Measurements from ENCODE around the gene BLVRA. TPM values are rescaled to one million over a fixed set of nuclear protein-coding genes. Genes with fewer than 3 reads are reported as not detected.

Gene BLVRA
- total RNA-seq, 2 donors from 2014 or later = 30.2 to 39.7 TPM

GRCh38 chr7:43735403-43735801 is 23.1 kb upstream of the BLVRA start:
- Histone ChIP-seq H3K9me3 (no peaks in the 10 kb centered on the region), H3K27ac (no peak overlapping the region), H3K27me3 (replicated peaks; ENCODE audit: insufficient read depth) (no peaks in the 10 kb centered on the region), H3K4me1 (replicated peaks) (no peaks in the 10 kb centered on the region), H3K4me3 (no peak overlapping the region), H3K36me3 (no peaks in the 10 kb centered on the region)
- no peak for TF ChIP-seq POLR2A (IDR thresholded peaks at IDR 0.05)
- no peak for TF ChIP-seq POLR2AphosphoS5 (IDR thresholded peaks at IDR 0.05)
- no peak for TF ChIP-seq CTCF (IDR thresholded peaks at IDR 0.05)
- intact Hi-C loops (cut with DNase I) = no loop called here
- no peak for DNase-seq (ENCODE audit: low spot score)
- 100% methylated on average over 1 of the region's 1 CpG for WGBS

- Histone ChIP-seq H3K9me3 (no peaks in the 10 kb centered on the region), H3K4me1 (replicated peaks) (no peaks in the 10 kb centered on the region), H3K4me3 (no peak overlapping the region), H3K36me3 (no peaks in the 10 kb centered on the region), H3K27ac (no peak overlapping the region), H3K27me3 (replicated peaks; ENCODE audit: insufficient read depth) (no peaks in the 10 kb centered on the region)
- no peak for DNase-seq (ENCODE audit: low spot score)
- intact Hi-C loops (cut with DNase I) = no loop called here
- no peak for TF ChIP-seq POLR2A (IDR thresholded peaks at IDR 0.05)
- TF ChIP-seq CTCF (IDR thresholded peaks at IDR 0.05) = no peak
- TF ChIP-seq POLR2AphosphoS5 (IDR thresholded peaks at IDR 0.05) = no peak
- whole genome bisulfite sequencing = 65% methylated on average over 2 of the region's 2 CpGs
These were observed 22.5 kb upstream of the BLVRA start for GRCh38 chr7:43735802-43736603.

- 96% methylated on average over 5 of the region's 6 CpGs for WGBS
- no peaks in the 10 kb centered on the region for H3K4me1 ChIP-seq (replicated peaks)
- intact Hi-C loops (cut with DNase I) = no loop called here
These were observed 20.9 kb upstream of the BLVRA start for GRCh38 chr7:43737467-43738127.

GRCh38 chr7:43742692-43743091 is 15.8 kb upstream of the BLVRA start:
- Histone ChIP-seq H3K4me3 (no peak overlapping the region), H3K36me3 (no peaks in the 10 kb centered on the region), H3K4me1 (replicated peaks) (no peaks in the 10 kb centered on the region), H3K27me3 (replicated peaks; ENCODE audit: insufficient read depth) (no peaks in the 10 kb centered on the region), H3K9me3 (no peaks in the 10 kb centered on the region), H3K27ac (no peak overlapping the region)
- intact Hi-C loops (cut with DNase I) = no loop called here
- no peak for DNase-seq (ENCODE audit: low spot score)
- TF ChIP-seq POLR2A (IDR thresholded peaks at IDR 0.05) (no peak), CTCF (IDR thresholded peaks at IDR 0.05) (no peak), POLR2AphosphoS5 (IDR thresholded peaks at IDR 0.05) (no peak)

More at GRCh38 chr7:43737467-43738127, 20.9 kb upstream of the BLVRA start:
- H3K27ac ChIP-seq = no peak overlapping the region
- no peaks in the 10 kb centered on the region for H3K9me3 ChIP-seq
- H3K36me3 ChIP-seq = no peaks in the 10 kb centered on the region
- no peak for DNase-seq (ENCODE audit: low spot score)
- no peak overlapping the region for H3K4me3 ChIP-seq
- no peaks in the 10 kb centered on the region for H3K27me3 ChIP-seq (replicated peaks; ENCODE audit: insufficient read depth)
- no peak for TF ChIP-seq POLR2A (IDR thresholded peaks at IDR 0.05)
- TF ChIP-seq CTCF (IDR thresholded peaks at IDR 0.05) = no peak
- no peak for TF ChIP-seq POLR2AphosphoS5 (IDR thresholded peaks at IDR 0.05)
